HG03565 (cell line): Measurements from ENCODE around the gene CDK12.

Source experiments
- ATAC-seq: cut with Tn5 transposase; IDR thresholded peaks from one replicate; pipeline ENCODE4 v1.9.1; 2021; ENCODE audit warnings: mild to moderate bottlenecking, moderate library complexity; ENCODE audit not compliant: unreplicated experiment

Gene CDK12

GRCh38 chr17:39547713-39548478 is 86.6 kb downstream of the CDK12 start:
- ATAC-seq: no peak

- ATAC-seq: no peak
These were observed 87.4 kb downstream of the CDK12 start for GRCh38 chr17:39548494-39549225.

GRCh38 chr17:39549747-39550573 is 88.7 kb downstream of the CDK12 start:
- ATAC-seq: no peak

GRCh38 chr17:39551879-39552278 is 90.6 kb downstream of the CDK12 start:
- ATAC-seq: no peak

GRCh38 chr17:39553341-39553945 is 92.2 kb downstream of the CDK12 start:
- ATAC-seq: no peak

- no peak for ATAC-seq
These were observed 94.1 kb downstream of the CDK12 start for GRCh38 chr17:39555368-39555767.

- no peak for ATAC-seq
These were observed 95.1 kb downstream of the CDK12 start for GRCh38 chr17:39556423-39556822.

- ATAC-seq: no peak
These were observed 101.1 kb downstream of the CDK12 start for GRCh38 chr17:39562395-39562794.

- no peak for ATAC-seq
These were observed 101.7 kb downstream of the CDK12 start for GRCh38 chr17:39562976-39563375.

- ATAC-seq: no peak
These were observed 102.2 kb downstream of the CDK12 start for GRCh38 chr17:39563476-39563875.

GRCh38 chr17:39564211-39564848 is 103.0 kb downstream of the CDK12 start:
- no peak for ATAC-seq

GRCh38 chr17:39566094-39566850 is 105.0 kb downstream of the CDK12 start:
- ATAC-seq: no peak

- no peak for ATAC-seq
These were observed 107.4 kb downstream of the CDK12 start for GRCh38 chr17:39568702-39569101.

- ATAC-seq: no peak
These were observed 107.8 kb downstream of the CDK12 start for GRCh38 chr17:39569126-39569525.

- no peak for ATAC-seq
These were observed 110.8 kb downstream of the CDK12 start for GRCh38 chr17:39572121-39572520.

GRCh38 chr17:39573447-39574298 is 112.4 kb downstream of the CDK12 start:
- no peak for ATAC-seq

- no peak for ATAC-seq
These were observed 114.9 kb downstream of the CDK12 start for GRCh38 chr17:39576187-39576586.

GRCh38 chr17:39578272-39578671 is 117.0 kb downstream of the CDK12 start:
- ATAC-seq: no peak
